GM21723 (cell line): ENCODE measurements around the gene FAM13A.

Experiments used
- ATAC-seq: cut with Tn5 transposase; IDR thresholded peaks from one replicate; pipeline ENCODE4 v1.9.1; 2021; ENCODE audit warnings: mild to moderate bottlenecking, moderate library complexity; ENCODE audit not compliant: unreplicated experiment

Gene FAM13A

GRCh38 chr4:88818631-88819470 is 238.1 kb downstream of the FAM13A start:
- ATAC-seq: peak; percentile 25

- no peak for ATAC-seq
Measured at GRCh38 chr4:88817740-88818139, 239.2 kb downstream of the FAM13A start.

DNA sequence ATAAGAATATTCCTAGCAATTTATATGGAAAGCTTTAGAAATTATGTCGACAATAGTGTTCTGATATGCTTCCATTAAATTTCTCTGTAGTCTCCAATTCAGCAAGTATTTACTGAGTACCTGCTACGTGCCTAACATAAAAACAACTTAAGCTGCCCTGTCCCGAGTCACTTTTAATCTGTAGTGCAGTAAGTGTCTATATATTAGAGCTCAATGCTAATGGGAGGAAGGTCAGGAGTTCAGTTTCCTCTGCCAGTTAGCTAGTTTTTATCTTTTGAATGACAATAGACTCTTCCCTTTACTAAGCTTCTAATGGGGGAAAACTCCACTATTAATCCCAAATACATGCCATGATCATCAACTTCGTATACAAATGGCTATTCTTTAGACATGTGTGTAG is 240.6 kb downstream of the FAM13A start:
- ATAC-seq: no peak

- no peak for ATAC-seq
Measured at GRCh38 chr4:88814043-88814617, 242.9 kb downstream of the FAM13A start.

GRCh38 chr4:88813013-88813412 is 244.0 kb downstream of the FAM13A start:
- no peak for ATAC-seq

DNA sequence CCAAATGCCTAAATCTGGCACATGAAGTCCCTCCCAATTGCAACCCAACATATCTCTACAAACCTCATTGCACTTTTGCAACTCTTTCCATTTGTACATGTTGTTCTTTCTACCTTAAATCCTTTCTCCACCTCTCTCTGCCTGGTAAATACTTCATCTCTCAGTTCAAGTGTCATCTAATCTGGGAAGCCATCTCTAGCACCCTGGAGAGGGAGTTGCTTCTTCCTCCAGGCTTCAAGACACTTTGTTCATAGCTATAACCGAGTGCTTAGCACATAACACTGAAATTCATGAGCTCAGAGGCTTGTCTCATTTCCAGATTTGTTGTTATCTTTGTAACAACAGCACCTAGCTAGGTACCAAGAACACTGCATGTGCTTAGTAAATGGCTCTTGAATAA is 244.6 kb downstream of the FAM13A start:
- ATAC-seq: no peak

GRCh38 chr4:88811904-88812303 is 245.1 kb downstream of the FAM13A start:
- ATAC-seq: no peak

DNA sequence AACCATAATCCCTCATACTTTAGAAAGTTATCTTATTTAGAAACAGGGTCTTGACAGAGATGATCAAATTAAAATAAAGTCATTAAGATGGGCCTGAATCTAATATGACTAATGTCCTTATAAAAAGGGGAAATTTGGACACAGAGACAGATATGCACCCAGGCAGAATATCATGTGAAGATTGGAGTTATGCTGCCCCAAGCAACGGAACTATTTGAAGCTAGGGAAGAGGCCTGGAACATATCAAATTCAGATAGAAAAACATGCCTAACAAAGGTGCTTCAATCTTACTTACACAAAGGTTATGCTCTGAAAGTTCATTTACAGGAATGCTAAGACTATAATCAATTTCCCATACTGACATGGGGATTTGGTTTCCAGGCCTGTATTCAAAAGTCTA is 246.7 kb downstream of the FAM13A start:
- ATAC-seq: no peak

DNA sequence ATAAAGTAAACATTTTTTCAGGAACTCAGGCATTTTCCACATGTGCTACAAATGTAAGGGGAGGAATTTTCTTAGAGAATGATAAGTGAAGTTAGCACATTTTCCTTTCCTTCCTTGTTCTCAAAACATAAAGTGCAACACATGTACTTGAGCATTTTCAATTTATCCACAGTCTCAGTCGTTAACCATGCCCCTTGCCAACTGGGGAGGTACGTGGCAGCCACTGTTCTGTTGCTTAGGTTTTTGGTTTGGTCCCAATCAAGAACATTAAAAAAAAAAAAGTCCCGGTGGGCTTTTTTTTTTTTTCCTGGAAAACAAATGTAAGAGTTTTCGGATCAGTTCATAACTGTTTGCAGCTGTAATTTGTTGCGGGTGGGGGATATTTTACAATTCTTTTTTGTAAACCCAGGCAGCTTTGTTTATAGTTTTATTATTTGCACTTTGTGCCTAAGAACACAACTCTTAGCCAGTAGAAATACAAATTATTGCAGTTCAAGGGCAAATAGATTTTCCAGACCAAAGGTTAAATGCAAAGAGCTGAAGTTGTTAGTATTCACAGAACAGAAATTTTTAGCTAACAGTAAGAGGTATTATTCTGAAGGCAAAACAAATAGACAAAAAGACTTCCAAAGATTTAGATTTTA is 247.3 kb downstream of the FAM13A start:
- no peak for ATAC-seq

- no peak for ATAC-seq
Measured at GRCh38 chr4:88809101-88809500, 247.9 kb downstream of the FAM13A start.

- no peak for ATAC-seq
Measured at GRCh38 chr4:88807499-88807898, 249.5 kb downstream of the FAM13A start.

DNA sequence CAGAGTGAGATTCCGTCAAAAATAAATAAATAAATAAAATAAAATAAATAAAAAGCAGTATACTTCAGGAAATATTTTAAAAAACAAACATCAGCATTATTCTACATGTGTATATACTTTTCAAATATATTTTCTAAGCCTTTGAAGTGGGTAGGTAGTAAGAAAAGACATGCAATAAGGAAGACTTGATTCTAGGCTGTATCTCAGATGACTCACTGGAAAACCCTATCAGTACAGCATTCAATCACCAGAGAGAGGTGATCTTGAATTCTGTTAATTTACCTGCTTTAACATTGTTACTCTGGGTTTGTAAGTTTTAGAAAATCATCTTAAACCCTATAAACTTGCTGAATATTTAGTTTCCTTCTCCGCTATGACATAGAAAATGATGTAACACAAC is 252.8 kb downstream of the FAM13A start:
- ATAC-seq: no peak

GRCh38 chr4:88803600-88804096 is 253.3 kb downstream of the FAM13A start:
- peak; percentile 84 for ATAC-seq

DNA sequence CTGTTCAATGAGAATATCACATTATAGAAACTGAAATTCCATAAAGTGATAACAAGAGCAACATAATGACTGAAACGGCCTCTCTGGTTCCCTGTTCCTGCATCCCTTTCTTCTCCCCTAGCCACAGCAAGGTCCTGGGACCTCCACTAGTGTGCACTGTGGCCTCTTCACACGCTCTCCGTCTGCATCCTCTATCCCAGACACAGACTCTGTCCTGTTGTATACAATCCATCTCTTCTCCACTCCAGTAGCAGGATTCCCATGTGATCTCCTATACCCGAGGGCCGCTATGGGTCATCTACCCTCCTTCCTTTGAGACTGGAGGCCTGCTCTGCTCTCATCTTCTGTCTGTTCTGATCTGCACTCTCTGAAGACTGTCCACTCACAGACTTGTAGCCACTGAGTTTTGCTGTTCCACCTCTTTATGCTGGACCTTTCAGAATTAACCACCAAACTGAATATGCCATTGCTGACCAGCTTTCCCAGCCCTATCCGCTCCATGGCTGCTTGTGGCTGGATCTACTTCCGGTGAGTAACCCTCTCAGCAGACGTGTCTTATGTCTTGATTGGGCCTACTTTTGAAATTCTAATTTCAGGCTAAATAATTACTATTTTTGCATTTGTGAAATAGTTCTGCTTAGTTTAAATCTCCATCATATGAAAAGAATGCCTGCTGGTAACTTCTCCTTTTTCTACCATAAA is 254.2 kb downstream of the FAM13A start:
- ATAC-seq: no peak

DNA sequence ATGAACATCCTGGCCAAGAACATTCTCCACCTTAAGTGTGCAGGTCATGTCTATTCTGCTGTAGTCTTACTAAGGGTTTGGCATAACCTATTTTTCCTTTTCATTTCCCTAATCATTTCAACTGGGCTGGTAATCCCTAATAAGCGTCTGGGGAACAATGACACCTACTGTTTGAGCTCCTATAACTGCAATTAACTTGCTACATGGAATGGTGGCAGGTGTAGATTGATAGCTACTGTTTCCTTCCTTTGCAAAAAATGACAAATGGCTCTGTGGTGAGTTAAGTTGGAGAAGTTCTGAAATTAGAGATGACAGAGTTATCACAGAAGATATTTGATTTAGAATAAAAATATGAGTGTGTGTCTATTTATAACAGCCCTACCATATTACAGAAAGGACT is 254.8 kb downstream of the FAM13A start:
- no peak for ATAC-seq

DNA sequence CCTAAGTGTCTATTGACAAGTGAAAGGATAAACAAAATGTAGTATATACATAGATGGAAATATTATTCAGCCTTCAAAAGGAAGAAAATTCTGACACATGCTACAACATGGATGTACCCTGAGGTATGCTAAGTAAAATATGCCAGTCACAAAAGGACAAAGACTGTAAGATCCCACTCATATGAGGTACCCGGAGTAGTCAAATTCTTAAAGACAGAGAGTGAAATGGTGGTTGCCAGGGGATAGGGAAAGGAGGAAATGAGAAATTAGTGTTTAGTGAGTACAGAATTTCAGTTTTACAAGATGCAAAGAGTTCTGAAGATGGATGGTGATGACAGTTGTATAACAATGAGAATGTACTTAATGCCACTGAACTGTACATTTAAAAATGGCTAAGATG is 257.1 kb downstream of the FAM13A start:
- ATAC-seq: no peak

- ATAC-seq: no peak
Measured at GRCh38 chr4:88797725-88798124, 259.3 kb downstream of the FAM13A start.

GRCh38 chr4:88796545-88796944 is 260.4 kb downstream of the FAM13A start:
- no peak for ATAC-seq

GRCh38 chr4:88794952-88795351 is 262.0 kb downstream of the FAM13A start:
- ATAC-seq: no peak

- ATAC-seq: no peak
Measured at GRCh38 chr4:88794087-88794690, 262.8 kb downstream of the FAM13A start.

GRCh38 chr4:88793475-88793874 is 263.5 kb downstream of the FAM13A start:
- peak; percentile 76 for ATAC-seq
